H1 (cell line): ENCODE measurements around the gene TCERG1L. TPM values are rescaled to one million over a fixed set of nuclear protein-coding genes. Genes with fewer than 3 reads are reported as not detected.

ENCODE experiments used
- BRCA1 ChIP-seq: IDR thresholded peaks from 2 replicates; pipeline ENCODE4 v1.6.1; 2012; ENCODE audit warnings: low read depth, low read length, improper control_type of control experiment
- CHD1 ChIP-seq: IDR thresholded peaks from 2 replicates; pipeline ENCODE4 v1.6.1; 2012; ENCODE audit warnings: low read depth, low read length, improper control_type of control experiment
- MAFK ChIP-seq: IDR thresholded peaks from 2 replicates; pipeline ENCODE4 v1.6.1; 2012; ENCODE audit warnings: low read depth, mild to moderate bottlenecking, improper control_type of control experiment, low read length
- SIN3A ChIP-seq, 2 experiments: IDR thresholded peaks in 1 of 2; conservative IDR thresholded peaks in 1 of 2; 2 replicates each; pipeline ENCODE4 v1.6.1; 2011 to 2012; ENCODE audit warnings: low read length in 2 of 2, improper control_type of control experiment in 1 of 2, low read depth in 1 of 2, mild to moderate bottlenecking in 1 of 2
- polyA plus RNA-seq, 7 experiments: library from polyadenylated mRNA; depleted of rRNA in 3 of 7; stranded (reverse) in 5 of 7; unstranded in 2 of 7; fragments of >200 nt in 5 of 7; fragments of 200-250 nt in 2 of 7; gene quantifications; 1 replicate in 5 of 7; 2 replicates in 1 of 7; 4 replicates in 1 of 7; pipeline versions ENCODE4 v1.2.1 to v1.2.3, GENCODE V29; 2011 to 2013; ENCODE audit warnings: missing spikeins in 2 of 7, mixed read lengths in 2 of 7
- total RNA-seq: library from RNA; stranded (reverse); fragmentation: NEBNext Ultra II Directional; extraction: Animal tissue kit (Norgen Biotek cat#: 25700); gene quantifications from 2 replicates; pipeline ENCODE4 v1.2.1, GENCODE V29; 2021

Gene TCERG1L
- total and polyA plus RNA-seq, 2 of the 8 experiments (the other 6 are each of a cell fraction or from before 2014, with no cell fraction given): 3.9 to 6.9 TPM

DNA sequence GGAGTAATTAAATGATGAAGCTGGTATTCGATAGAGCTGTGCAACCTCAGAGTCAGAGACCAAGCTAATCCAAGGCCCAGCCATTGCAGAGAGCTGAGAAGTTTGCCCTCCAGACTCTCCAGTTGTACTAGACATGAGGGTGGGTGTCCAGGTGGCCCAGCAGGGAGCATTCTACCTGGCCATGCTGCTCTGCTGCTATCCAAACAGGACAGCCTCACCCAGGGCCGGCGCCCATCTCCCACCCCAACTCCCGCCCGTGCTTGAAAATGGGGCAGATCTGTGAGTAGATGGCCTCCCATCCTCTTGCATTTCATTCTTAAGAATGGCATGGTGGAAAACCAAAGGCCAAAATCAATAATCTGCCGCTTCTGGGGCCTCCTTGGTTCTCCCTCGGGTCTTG lies 124.2 kb downstream of the TCERG1L start (continued):
- no peak for TF ChIP-seq SIN3A (conservative IDR thresholded peaks at IDR 0.05 in 1 of 2, IDR thresholded peaks at IDR 0.05 in 1 of 2; ENCODE audit: low read depth in 1 of 2, low read length in 2 of 2)
- no peak for TF ChIP-seq MAFK
- no peak for TF ChIP-seq CHD1
- TF ChIP-seq BRCA1: no peak
